Activated T-helper 9 cell treated with anti-CD3 and anti-CD28 coated beads, Interleukin-2, amount 50 U/mL, for 16 hours (primary cell): ENCODE measurements around the gene OR7A10.
"Not testable (repeated sequence)": the region's sequence is repeated elsewhere in the genome, so short reads cannot be mapped to it uniquely, and the experiment has no call there.

Experiments used
- DNase-seq: peaks from one replicate; pipeline ENCODE4 v3.0.0-alpha.2; 2020; ENCODE audit warnings: low read depth

Gene OR7A10

DNA sequence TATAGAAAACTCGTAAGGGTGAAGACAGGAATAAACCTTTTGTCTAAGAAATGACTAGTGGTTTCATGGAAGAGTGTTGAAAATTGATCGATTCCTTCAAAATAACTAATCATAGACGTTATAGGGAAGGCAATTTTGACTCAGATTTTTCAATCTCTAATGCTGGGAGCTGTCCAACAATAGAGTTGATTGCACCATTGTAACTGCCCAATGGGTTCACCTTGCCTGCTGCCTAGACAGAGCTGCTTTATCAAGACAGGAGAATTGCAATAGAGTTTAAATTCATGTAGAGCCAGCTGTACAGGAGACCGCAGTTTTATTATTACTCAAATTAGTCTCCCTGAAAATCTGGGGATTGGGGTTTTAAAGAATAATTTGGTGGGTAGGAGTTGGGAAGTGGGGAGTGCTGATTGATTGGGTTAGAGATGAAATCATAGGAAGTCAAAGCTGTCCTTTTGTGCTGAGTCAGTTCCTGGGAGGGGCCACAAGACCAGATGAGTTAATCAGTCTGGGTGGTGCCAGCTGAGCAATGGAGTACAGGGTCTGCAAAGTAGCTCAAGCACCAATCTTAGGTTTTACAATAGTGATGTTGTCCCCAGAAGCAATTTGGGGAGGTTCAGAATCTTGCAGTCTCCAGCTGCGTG is 53.5 kb downstream of the OR7A10 start:
- DNase-seq, result no peak

DNA sequence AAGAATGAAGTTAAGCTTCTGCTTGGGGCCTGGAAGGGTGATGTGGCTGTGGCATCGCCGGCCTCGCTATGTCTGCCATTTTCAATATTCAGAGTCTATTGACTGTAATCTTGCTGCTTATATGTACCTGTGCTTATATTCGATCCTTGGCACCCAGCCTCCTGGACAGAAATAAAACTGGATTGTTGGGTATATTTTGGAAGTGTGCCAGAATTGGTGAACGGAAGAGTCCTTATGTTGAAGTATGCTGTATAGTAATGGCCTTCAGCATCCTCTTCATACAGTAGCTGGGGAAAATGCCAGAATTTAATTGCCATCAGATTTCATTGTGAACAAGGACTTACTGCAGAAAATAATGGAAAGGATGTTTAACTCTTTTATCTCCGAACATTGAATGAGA is 56.5 kb downstream of the OR7A10 start:
- not testable (repeated sequence) for DNase-seq
